IMR-90 (cell line): ENCODE measurements around the gene CCDC122. TPM values are rescaled to one million over a fixed set of nuclear protein-coding genes. Genes with fewer than 3 reads are reported as not detected.

Source experiments
- ATAC-seq: fragments of 200-7000 bp; cut with Tn5 transposase; 2 replicates; pipeline ENCODE4 v1.9.1; 2020; ENCODE audit warnings: low read depth, mild to moderate bottlenecking, moderate library complexity
- BruUV-seq: library from RNA; stranded (reverse); fragments of 400-500 nt; replicated peaks from 2 replicates; lab custom pipeline; 2021; lab: Mats Ljungman, UMichigan
- CTCF ChIA-PET: fragments of 300-600 bp; formaldehyde crosslinking; extraction: SDS; loops from one replicate; lab custom pipeline; 2021; ENCODE audit warnings: antibody characterized with exemption; lab: Yijun Ruan, JAX
- POLR2A ChIA-PET: fragments of 300-600 bp; sonication (Branson Sonifier 250); formaldehyde crosslinking; loops from one replicate; lab custom pipeline; 2022; ENCODE audit warnings: antibody characterized with exemption; ENCODE audit not compliant: unreplicated experiment; lab: Charles Lee
- DNase-seq: peaks from one replicate; pipeline ENCODE4 v3.0.0; 2013
- H2AFZ ChIP-seq: replicated peaks from 2 replicates; pipeline ENCODE3; 2013; ENCODE audit warnings: low read length, mild to moderate bottlenecking; ENCODE audit not compliant: poor library complexity
- H2AK5ac ChIP-seq: 2 replicates; pipeline ENCODE4 v1.6.1; 2013; ENCODE audit warnings: low read depth, low read length, inconsistent platforms
- H2AK9ac ChIP-seq: replicated peaks from 2 replicates; pipeline ENCODE3; 2013; ENCODE audit warnings: mild to moderate bottlenecking, low read depth, low read length, moderate library complexity; ENCODE audit not compliant: poor library complexity
- H2BK120ac ChIP-seq: 2 replicates; pipeline ENCODE4 v1.6.1; 2013; ENCODE audit warnings: low read depth, low read length, inconsistent platforms
- H2BK15ac ChIP-seq: 3 replicates; pipeline ENCODE4 v1.6.1; 2013; ENCODE audit warnings: low read depth, low read length, inconsistent platforms
- H2BK20ac ChIP-seq: 2 replicates; pipeline ENCODE4 v1.6.1; 2013; ENCODE audit warnings: low read depth, mild to moderate bottlenecking, inconsistent platforms, low read length, moderate library complexity
- H2BK5ac ChIP-seq: 2 replicates; pipeline ENCODE4 v1.6.1; 2013; ENCODE audit warnings: mild to moderate bottlenecking, low read depth, low read length, inconsistent platforms; ENCODE audit not compliant: poor library complexity, severe bottlenecking
- H3K14ac ChIP-seq: replicated peaks from 2 replicates; pipeline ENCODE4 v1.6.1; 2013; ENCODE audit warnings: low read depth, low read length, inconsistent platforms
- H3K18ac ChIP-seq: 2 replicates; pipeline ENCODE4 v1.6.1; 2013; ENCODE audit warnings: low read depth, low read length, control low read depth
- H3K23ac ChIP-seq: 2 replicates; pipeline ENCODE4 v1.6.1; 2013; ENCODE audit warnings: low read depth, low read length, inconsistent platforms
- H3K27ac ChIP-seq: 2 replicates; pipeline ENCODE4 v1.5.1; 2013; ENCODE audit warnings: mild to moderate bottlenecking, control low read depth, low read length; ENCODE audit not compliant: insufficient read depth
- H3K27me3 ChIP-seq: 2 replicates; pipeline ENCODE4 v1.6.1; 2013; ENCODE audit warnings: low read length; ENCODE audit not compliant: control insufficient read depth, insufficient read depth
- H3K36me3 ChIP-seq: 2 replicates; pipeline ENCODE4 v1.6.1; 2013; ENCODE audit warnings: low read length, mixed read lengths; ENCODE audit not compliant: control insufficient read depth, insufficient read depth
- H3K4ac ChIP-seq: 2 replicates; pipeline ENCODE4 v1.6.1; 2013; ENCODE audit warnings: low read depth, low read length, inconsistent platforms
- H3K4me1 ChIP-seq: 2 replicates; pipeline ENCODE4 v1.6.1; 2013; ENCODE audit warnings: low read length, mixed read lengths; ENCODE audit not compliant: control insufficient read depth, insufficient read depth
- H3K4me2 ChIP-seq: 2 replicates; pipeline ENCODE4 v1.6.1; 2013; ENCODE audit warnings: low read depth, mild to moderate bottlenecking, control low read depth, low read length, moderate library complexity
- H3K4me3 ChIP-seq: 2 replicates; pipeline ENCODE4 v1.5.1; 2013; ENCODE audit warnings: low read depth, mild to moderate bottlenecking, control low read depth, low read length, moderate library complexity; ENCODE audit not compliant: insufficient read depth
- H3K56ac ChIP-seq: 2 replicates; pipeline ENCODE4 v1.6.1; 2013; ENCODE audit warnings: low read length, inconsistent platforms; ENCODE audit not compliant: insufficient read depth; ENCODE audit errors: extremely low read depth
- H3K79me1 ChIP-seq, 2 experiments: 2 replicates each; pipeline ENCODE4 v1.6.1; 2013; ENCODE audit warnings: low read length in 2 of 2, inconsistent platforms in 1 of 2, low read depth in 1 of 2
- H3K9ac ChIP-seq: 2 replicates; pipeline ENCODE4 v1.6.1; 2013; ENCODE audit warnings: low read depth, low read length, control low read depth
- H3K9me1 ChIP-seq: 2 replicates; pipeline ENCODE4 v1.6.1; 2013; ENCODE audit warnings: low read length, inconsistent platforms; ENCODE audit not compliant: insufficient read depth
- H3K9me3 ChIP-seq: 2 replicates; pipeline ENCODE4 v1.6.1; 2013; ENCODE audit warnings: low read length; ENCODE audit not compliant: control insufficient read depth, insufficient read depth
- H4K20me1 ChIP-seq: 2 replicates; pipeline ENCODE4 v1.6.1; 2013; ENCODE audit warnings: low read length, inconsistent platforms; ENCODE audit not compliant: insufficient read depth
- H4K5ac ChIP-seq: 2 replicates; pipeline ENCODE4 v1.6.1; 2013; ENCODE audit warnings: mild to moderate bottlenecking, low read depth, low read length, control low read depth
- H4K8ac ChIP-seq, 2 experiments: 2 replicates each; pipeline ENCODE4 v1.6.1; 2013; ENCODE audit warnings: low read depth in 2 of 2, low read length in 2 of 2, control low read depth in 1 of 2, inconsistent platforms in 1 of 2
- H4K91ac ChIP-seq: 2 replicates; pipeline ENCODE4 v1.6.1; 2013; ENCODE audit warnings: low read depth, low read length, inconsistent platforms; ENCODE audit not compliant: insufficient read depth
- MAFK ChIP-seq: IDR thresholded peaks from 2 replicates; pipeline ENCODE4 v1.6.1; 2012; ENCODE audit warnings: low read depth, low read length, improper control_type of control experiment
- MAZ ChIP-seq: IDR thresholded peaks from 2 replicates; pipeline ENCODE4 v1.6.1; 2012; ENCODE audit warnings: low read depth, mild to moderate bottlenecking, low read length, improper control_type of control experiment, moderate library complexity, borderline replicate concordance
- MXI1 ChIP-seq: IDR thresholded peaks from 2 replicates; pipeline ENCODE4 v1.6.1; 2012; ENCODE audit warnings: low read depth, mild to moderate bottlenecking, low read length, moderate library complexity, borderline replicate concordance
- WGBS, 2 experiments: methylation state at CpG; one replicate each; pipeline versions ENCODE4 v1.1.5 to v1.1.7; 2013; ENCODE audit warnings: missing lambda C conversion rate in 2 of 2; ENCODE audit not compliant: insufficient read length in 1 of 2; ENCODE audit errors: extremely low coverage in 2 of 2; 5-methylcytosine and 5-hydroxymethylcytosine counted together
- dilution Hi-C: fragments of 300-500 bp; cut with HindIII; formaldehyde crosslinking; loops from one replicate; pipeline ENCODE4 v1.14.3; 2018; ENCODE audit warnings: low sequenced_read_pairs; ENCODE audit not compliant: unreplicated experiment
- in situ Hi-C: fragments of 300-500 bp; cut with MboI; formaldehyde crosslinking; loops from 3 replicates; pipeline ENCODE4 v1.14.3; 2019; ENCODE audit warnings: low sequenced_read_pairs, inconsistent platforms, mixed read lengths
- intact Hi-C: fragments of 100-400 bp; cut with micrococcal nuclease; formaldehyde crosslinking; loops from 2 replicates; pipeline ENCODE4 v1.10.0; 2022
- polyA plus RNA-seq, 3 experiments: library from polyadenylated mRNA; depleted of rRNA; stranded (reverse); fragments of >200 nt; gene quantifications; 2 replicates each; pipeline ENCODE4 v1.2.3, GENCODE V29; 2012; ENCODE audit warnings: low replicate concordance in 1 of 3
- total RNA-seq: library from RNA; depleted of rRNA; stranded (reverse); fragments of >200 nt; gene quantifications from 2 replicates; pipeline ENCODE4 v1.2.3, GENCODE V29; 2012
- TF ChIP-seq, protein P1 (sequence below): fragments of 150-350 bp; IDR thresholded peaks from 2 replicates; pipeline ENCODE4 v1.6.1; 2017; ENCODE audit warnings: mild to moderate bottlenecking, antibody characterized with exemption, low read length, low read depth

Gene CCDC122
- total and polyA plus RNA-seq, 2 of the 4 experiments (the other 2 are of a cell fraction) = 0.70 to 0.72 TPM

DNA sequence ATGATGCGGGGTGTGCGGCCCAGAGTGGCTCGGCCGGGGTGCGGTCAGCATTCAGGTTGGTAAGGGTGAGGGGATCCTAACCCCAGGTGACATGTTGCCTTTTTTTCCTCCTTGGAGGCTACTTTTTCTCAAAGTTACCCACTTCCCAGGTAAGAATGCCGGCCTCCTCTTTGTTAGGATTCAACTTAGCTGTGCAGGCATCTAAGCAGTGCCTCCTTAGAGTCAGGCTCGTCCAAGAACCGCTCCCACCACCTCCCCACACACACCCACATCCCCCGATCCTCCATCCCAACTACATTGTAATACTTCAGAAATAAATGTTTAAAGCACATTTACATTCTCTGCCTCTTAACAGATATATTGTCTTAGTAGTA is 92.0 kb downstream of the CCDC122 start:
- Histone ChIP-seq H3K23ac (0 out of 2 replicates have a peak overlapping the region, but pooled peaks have one; percentile 26), H3K18ac (no peak overlapping the region; the same call in 1 of the 2 replicates), H3K36me3 (no peaks in the 10 kb centered on the region), H4K8ac (peak overlapping the region in 1 of 2 experiments; percentile 26; a peak in 2 of 4 replicates), H4K5ac (no peak overlapping the region; the same call in 1 of the 2 replicates), H3K4me1 (no peaks in the 10 kb centered on the region), H3K9me1 (no peaks in the 10 kb centered on the region), H2BK20ac (no peak overlapping the region), H2BK15ac (no peak overlapping the region), H3K27ac (peak overlapping the region; percentile 11), H2BK5ac (no peak overlapping the region), H3K9ac (peak overlapping the region; percentile 62), H2AK9ac (peak overlapping the region; percentile 59), H3K14ac (0 out of 2 replicates have a peak overlapping the region, but pooled peaks have one; percentile 1), H2BK120ac (peak overlapping the region; percentile 68), H3K79me1 (no peaks in the 10 kb centered on the region), H4K91ac (peak overlapping the region; percentile 15; the same call in 1 of the 2 replicates), H2AK5ac (no peak overlapping the region), H3K56ac (no peak overlapping the region), H3K9me3 (no peaks in the 10 kb centered on the region), H2AFZ (peak overlapping the region; percentile 93), H3K4ac (0 out of 2 replicates have a peak overlapping the region, but pooled peaks have one; percentile 8), H3K4me2 (peak overlapping the region; percentile 75), H3K4me3 (peak overlapping the region; percentile 52), H4K20me1 (no peaks in the 10 kb centered on the region), H3K27me3 (peaks cover 2% of the 10 kb centered on the region; the same call in 1 of the 2 replicates)
- dilution Hi-C loops (no loop called here), in situ Hi-C loops (loop anchor here (25.0 kb wide), 1 partner anchor 1200 kb away; no protein-coding TSS in a partner anchor), intact Hi-C loops (loop anchor here (5.0 to 10.0 kb wide), 5 partner anchors 90 to 1190 kb away; partner anchors contain the start of genes CCDC122 and LACC1)
- BruUV-seq = no TSS peak
- 100% methylated on average over 1 of the region's 9 CpGs; no CpG with 5 or more reads in 1 of the 2 experiments for WGBS, 2 experiments
- ChIA-PET POLR2A (interaction anchor here (0.6 kb wide), 1 partner anchor 29 kb away, joined by 6 read pairs; no protein-coding TSS in a partner anchor), CTCF (interaction anchor here (0.5 kb wide), 1 partner anchor 244 kb away, joined by 4 read pairs; no protein-coding TSS in a partner anchor)
- ATAC-seq (no peak), DNase-seq (no peak)
- TF ChIP-seq MXI1 (no peak), MAFK (no peak), MAZ (no peak)
- TF ChIP-seq, protein P1, sequence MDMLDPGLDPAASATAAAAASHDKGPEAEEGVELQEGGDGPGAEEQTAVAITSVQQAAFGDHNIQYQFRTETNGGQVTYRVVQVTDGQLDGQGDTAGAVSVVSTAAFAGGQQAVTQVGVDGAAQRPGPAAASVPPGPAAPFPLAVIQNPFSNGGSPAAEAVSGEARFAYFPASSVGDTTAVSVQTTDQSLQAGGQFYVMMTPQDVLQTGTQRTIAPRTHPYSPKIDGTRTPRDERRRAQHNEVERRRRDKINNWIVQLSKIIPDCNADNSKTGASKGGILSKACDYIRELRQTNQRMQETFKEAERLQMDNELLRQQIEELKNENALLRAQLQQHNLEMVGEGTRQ = no peak
